Measurements from ENCODE around the gene KCNK7. TPM values are rescaled to one million over a fixed set of nuclear protein-coding genes. Genes with fewer than 3 reads are reported as not detected.

The KCNK7 gene
- total RNA-seq, 1 experiment from 2014 or later: not detected

- DNase-seq (ENCODE audit: low spot score): no peak
- in situ Hi-C loops (cut with HindIII; ENCODE audit: low sequenced_read_pairs): no loop called here
Observed at GRCh38 chr11:65592858-65593517, 2.6 kb downstream of the KCNK7 start.

GRCh38 chr11:65591939-65592857 is 3.4 kb downstream of the KCNK7 start:
- in situ Hi-C loops (cut with HindIII; ENCODE audit: low sequenced_read_pairs): no loop called here
- no peak for DNase-seq (ENCODE audit: low spot score)

GRCh38 chr11:65590240-65590738 is 5.3 kb downstream of the KCNK7 start:
- in situ Hi-C loops (cut with HindIII; ENCODE audit: low sequenced_read_pairs): no loop called here
- no peak for DNase-seq (ENCODE audit: low spot score)

DNA sequence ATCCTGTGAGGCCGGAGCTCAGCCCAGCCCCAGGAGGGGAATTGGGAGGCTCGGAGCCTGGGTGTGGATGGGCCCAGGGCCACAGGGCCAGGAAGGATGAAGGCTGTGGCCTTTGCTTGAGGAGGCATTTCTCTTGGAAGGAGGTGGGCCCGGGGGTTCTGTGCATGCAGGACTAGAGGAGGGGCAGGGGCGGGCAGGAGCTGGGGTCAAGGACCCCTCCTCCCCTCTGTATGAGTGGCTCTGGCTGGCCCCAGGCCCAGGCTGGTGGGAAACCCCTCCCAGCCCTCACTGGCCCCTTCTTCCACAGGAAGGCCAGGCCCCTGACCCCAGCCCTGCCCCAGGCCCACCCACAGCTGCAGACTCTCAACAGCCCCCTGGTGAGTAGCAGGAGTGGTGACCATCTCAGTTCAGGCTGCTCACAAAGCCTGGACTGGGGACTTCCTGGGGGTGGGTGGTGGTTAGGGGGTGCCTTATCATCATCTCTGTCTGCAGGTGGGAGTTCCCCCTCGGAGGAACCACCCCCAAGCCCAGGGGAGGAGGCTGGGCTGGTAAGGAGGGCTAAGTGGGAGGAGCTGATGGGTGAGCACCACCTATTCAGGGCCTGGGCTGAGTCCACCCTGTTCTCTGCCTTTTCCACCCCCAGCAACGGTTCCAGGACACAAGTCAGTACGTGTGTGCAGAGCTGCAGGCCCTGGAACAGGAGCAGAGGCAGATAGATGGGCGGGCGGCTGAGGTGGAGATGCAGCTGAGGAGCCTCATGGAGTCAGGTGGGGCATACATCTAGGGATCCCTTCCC is 6.0 kb downstream of the KCNK7 start:
- no peak for DNase-seq (ENCODE audit: low spot score)
- in situ Hi-C loops (cut with HindIII; ENCODE audit: low sequenced_read_pairs): no loop called here

- DNase-seq (ENCODE audit: low spot score): peak; percentile 51
- in situ Hi-C loops (cut with HindIII; ENCODE audit: low sequenced_read_pairs): no loop called here
Observed at GRCh38 chr11:65588199-65589054, 7.2 kb downstream of the KCNK7 start.

- in situ Hi-C loops (cut with HindIII; ENCODE audit: low sequenced_read_pairs): no loop called here
- peak; percentile 71 for DNase-seq (ENCODE audit: low spot score)
Observed at GRCh38 chr11:65586676-65587075, 8.9 kb downstream of the KCNK7 start.

- in situ Hi-C loops (cut with HindIII; ENCODE audit: low sequenced_read_pairs): no loop called here
Observed at GRCh38 chr11:65586247-65586630, 9.4 kb downstream of the KCNK7 start.

DNA sequence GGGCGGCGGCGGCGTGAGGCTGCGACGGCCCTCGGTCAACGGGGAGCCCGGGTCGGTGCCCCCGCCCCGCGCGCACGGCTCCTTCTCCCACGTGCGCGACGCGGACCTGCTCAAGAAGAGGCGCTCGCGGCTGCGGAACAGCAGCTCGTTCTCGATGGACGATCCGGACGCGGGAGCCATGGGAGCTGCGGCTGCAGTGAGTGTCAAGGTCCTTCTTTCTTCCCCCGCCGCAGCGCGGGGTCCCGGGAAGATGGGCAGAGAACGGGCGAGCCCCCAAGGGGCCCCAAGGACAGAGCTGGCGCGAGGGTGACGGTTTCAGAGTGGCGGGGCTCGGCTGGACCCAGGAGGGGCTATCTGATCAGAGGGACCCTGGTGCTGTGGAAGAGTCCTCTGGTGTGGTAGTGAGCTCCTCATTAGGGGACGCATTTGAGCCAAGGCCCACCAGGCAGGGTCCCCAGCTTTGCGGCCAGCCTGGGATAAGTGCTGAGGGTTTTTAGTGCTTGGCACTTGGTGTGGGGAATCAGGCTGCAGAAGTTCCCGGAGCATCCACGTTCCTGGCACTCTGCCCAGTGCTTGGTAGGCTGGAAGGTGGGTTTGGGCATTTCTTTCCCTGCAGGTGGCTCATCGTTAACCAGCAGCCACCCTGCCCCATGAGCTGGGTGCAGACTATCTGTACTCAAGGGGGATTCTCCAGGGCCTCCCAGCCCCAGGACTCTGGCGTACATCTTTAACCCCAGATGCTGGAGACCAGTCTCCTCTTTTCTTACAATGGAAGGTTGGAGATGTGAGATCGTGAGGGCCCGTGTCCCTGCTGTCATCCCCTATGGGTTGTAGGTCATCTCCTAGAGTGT is 10.0 kb downstream of the KCNK7 start:
- no peak for DNase-seq (ENCODE audit: low spot score)
- in situ Hi-C loops (cut with HindIII; ENCODE audit: low sequenced_read_pairs): no loop called here

More at GRCh38 chr11:65586247-65586630, 9.4 kb downstream of the KCNK7 start:
- DNase-seq (ENCODE audit: low spot score): no peak

GRCh38 chr11:65584723-65585171 is 10.9 kb downstream of the KCNK7 start:
- in situ Hi-C loops (cut with HindIII; ENCODE audit: low sequenced_read_pairs): no loop called here
- peak; percentile 69 for DNase-seq (ENCODE audit: low spot score)

- no peak for DNase-seq (ENCODE audit: low spot score)
- in situ Hi-C loops (cut with HindIII; ENCODE audit: low sequenced_read_pairs): no loop called here
Observed at GRCh38 chr11:65584106-65584505, 11.5 kb downstream of the KCNK7 start.

DNA sequence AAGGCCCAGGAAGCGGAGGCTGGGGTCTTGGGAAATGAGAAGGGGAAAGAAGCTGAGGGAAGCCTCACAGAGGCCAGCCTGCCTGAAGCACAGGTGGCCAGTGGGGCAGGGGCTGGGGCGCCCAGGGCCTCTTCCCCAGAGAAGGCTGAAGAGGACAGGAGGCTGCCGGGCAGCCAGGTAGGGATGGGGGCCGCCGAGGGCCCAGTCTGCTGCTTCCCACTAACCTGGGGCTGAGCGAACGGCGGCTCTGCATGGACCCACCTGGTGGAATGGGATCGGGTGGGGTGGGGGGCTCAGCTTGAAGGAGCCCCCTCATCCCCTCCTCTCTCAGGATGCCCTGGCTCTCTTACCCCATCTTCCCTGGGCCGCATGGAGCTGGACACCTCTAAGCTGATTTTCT is 12.0 kb downstream of the KCNK7 start:
- in situ Hi-C loops (cut with HindIII; ENCODE audit: low sequenced_read_pairs): no loop called here
- DNase-seq (ENCODE audit: low spot score): no peak

DNA sequence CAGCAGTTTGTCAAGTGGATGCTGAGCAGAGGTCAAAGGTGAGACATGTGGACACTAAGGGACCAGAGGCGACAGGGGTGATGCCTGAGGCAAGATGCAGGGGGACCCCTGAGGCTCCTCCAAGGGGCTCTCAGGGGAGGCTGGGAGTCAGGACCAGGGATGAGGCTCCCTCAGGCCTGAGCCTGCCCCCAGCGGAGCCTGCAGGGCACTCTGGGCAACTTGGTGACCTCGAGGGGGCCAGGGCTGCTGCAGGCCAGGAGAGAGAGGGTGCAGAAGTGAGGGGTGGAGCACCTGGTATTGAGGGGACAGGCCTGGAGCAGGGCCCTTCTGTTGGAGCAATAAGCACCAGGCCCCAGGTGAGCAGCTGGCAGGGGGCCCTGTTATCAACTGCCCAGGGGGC is 13.7 kb downstream of the KCNK7 start:
- in situ Hi-C loops (cut with HindIII; ENCODE audit: low sequenced_read_pairs): no loop called here
- DNase-seq (ENCODE audit: low spot score): no peak

- no peak for DNase-seq (ENCODE audit: low spot score)
- in situ Hi-C loops (cut with HindIII; ENCODE audit: low sequenced_read_pairs): no loop called here
Observed at GRCh38 chr11:65580756-65581155, 14.8 kb downstream of the KCNK7 start.

DNA sequence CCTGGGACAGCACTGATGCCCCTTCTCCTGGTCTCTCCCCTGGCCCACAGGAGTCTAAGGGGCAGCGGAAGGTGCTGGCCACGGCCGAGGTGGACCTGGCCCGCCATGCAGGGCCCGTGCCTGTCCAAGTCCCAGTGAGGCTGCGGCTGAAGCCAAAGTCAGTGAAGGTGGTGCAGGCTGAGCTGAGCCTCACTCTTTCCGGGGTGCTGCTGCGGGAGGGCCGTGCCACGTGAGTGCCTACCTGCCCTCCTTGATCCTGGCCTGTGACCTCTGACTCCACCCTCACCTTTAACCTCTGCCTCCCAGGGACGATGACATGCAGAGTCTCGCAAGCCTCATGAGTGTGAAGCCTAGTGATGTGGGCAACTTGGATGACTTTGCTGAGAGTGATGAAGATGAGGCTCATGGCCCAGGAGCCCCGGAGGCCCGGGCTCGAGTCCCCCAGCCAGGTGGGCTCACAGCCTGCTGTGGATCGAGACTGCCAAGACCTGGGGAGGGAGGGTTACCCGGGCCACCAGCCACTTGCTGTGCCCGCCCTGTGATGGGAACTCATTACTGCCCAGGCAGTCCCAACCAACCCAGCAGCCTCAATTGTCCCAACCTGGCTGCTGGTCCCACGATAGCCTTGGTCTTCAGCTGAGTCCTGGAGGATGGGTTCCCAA is 15.4 kb downstream of the KCNK7 start:
- in situ Hi-C loops (cut with HindIII; ENCODE audit: low sequenced_read_pairs): no loop called here
- DNase-seq (ENCODE audit: low spot score): no peak

DNA sequence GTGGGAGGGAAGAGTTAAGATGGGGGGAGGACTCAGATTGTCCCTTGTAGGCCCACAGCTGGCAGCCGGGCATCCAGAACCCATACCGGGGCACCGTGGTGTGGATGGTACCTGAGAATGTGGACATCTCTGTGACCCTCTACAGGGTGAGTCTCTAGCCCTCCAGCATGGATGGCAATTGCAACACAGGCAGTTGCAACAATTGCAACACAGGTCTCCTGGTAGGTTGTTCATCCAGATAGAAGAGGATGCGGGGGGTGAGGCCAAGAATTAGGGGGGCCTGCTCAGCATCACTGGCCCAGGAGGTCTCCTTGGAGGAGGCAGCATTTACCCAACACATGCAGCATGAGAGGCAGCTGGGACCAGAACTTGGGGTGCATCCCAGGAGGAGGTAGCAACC is 16.3 kb downstream of the KCNK7 start:
- in situ Hi-C loops (cut with HindIII; ENCODE audit: low sequenced_read_pairs): no loop called here
- DNase-seq (ENCODE audit: low spot score): no peak

GRCh38 chr11:65578667-65579066 is 16.9 kb downstream of the KCNK7 start:
- in situ Hi-C loops (cut with HindIII; ENCODE audit: low sequenced_read_pairs): no loop called here
- no peak for DNase-seq (ENCODE audit: low spot score)

DNA sequence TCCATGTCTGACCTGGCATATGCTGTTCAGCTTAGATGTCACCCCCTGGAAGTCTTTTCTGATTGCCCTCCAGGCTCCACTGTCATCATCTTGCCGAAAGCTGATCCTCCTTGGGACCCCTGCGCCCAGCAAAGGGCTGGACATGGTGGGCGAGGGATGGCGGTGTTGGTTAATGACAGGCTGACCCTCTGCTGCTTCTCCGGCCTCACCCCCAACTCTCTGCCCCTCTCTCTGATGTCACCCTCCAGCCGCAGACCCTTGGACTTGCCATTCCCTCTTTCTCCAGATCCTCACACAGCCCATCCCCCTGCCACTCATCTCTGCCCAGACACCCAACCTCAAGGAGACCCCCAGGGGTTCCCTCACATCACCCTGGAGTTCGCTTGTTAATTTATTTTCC is 17.5 kb downstream of the KCNK7 start:
- in situ Hi-C loops (cut with HindIII; ENCODE audit: low sequenced_read_pairs): no loop called here
- DNase-seq (ENCODE audit: low spot score): no peak

Measured in G401 (cell line).